HG03469 (cell line): ENCODE results near the gene PGF.

Source experiments
- ATAC-seq: cut with Tn5 transposase; IDR thresholded peaks from one replicate; pipeline ENCODE4 v1.9.1; 2021; ENCODE audit warnings: mild to moderate bottlenecking, moderate library complexity, moderate number of reproducible peaks; ENCODE audit not compliant: unreplicated experiment

PGF gene

DNA sequence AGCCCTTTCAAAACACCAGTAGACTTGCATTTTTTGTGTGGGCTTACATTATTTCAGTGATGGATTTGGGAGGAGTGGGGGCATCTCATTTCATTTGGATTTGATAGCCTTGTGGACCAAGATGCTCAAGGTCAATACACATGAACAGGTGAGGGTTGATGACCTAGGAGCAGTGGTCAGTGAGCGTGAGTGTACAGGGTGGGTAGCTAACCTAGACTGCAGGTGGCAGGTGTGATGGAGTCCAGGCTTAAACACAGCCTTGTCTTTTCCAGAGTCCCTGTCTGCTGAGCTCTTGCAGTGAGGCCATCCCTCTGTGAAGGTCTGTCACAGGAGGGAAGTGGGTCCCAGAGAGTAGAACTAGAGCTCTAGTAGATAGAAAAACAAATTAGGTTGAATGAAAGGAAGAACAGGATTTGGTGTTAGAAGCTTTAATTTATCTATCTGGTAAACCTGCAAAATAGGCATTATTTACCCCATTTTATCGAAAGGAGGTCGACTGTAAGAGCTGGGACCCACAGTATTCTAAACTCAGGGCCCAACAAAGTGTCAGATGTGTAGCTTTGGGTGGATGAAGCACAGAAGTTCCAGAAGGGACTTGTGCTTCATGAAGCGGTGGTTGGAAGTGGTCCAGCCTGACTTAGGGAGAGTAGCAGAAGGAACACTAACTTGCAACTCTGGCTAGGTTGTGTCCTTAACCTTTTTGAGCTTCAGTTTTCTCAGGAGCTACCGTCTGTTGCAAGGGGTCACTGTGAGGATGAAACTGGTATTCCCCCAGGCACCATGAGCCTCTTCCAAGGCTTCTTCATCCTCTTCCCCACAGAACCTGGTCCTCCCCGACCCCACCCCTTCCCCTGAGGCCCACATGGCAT lies 50.5 kb downstream of the PGF start:
- no peak for ATAC-seq

DNA sequence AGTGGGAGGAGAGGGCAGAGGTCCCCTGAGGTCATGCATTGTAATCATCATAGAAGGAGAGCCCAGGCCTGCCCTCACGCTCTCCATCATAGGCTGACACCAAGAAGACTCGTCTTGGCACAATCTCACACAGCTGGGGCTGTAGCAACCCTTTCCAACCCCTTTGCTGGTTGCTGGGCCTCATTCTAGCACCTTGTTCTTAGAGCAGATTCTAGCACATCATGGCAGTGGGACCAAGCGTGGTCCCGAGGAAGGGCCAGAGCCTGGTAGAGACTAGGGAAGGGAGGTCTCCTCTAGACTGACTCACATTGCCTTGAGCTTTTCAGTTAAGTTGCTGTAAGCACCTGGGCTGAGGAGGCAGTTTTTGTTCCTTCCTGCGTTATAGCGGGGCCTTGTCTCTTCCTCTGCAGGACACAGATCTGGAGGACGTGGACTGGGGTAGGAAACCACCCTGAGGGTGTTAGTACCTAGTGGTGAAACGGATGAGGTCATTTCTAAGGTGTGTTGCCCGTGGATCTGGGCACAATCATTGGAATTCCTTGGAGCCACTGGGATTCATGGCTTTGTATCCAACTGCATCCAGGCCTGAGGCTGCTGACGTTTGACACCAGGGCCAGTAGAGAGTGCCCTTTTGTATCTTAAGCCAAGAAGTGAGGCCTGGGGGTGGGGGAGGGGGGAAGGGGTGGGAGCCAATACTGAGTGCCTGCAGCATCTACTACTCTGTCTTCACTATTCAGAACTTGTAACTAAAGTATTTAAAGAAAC lies 52.3 kb downstream of the PGF start:
- ATAC-seq, result no peak

DNA sequence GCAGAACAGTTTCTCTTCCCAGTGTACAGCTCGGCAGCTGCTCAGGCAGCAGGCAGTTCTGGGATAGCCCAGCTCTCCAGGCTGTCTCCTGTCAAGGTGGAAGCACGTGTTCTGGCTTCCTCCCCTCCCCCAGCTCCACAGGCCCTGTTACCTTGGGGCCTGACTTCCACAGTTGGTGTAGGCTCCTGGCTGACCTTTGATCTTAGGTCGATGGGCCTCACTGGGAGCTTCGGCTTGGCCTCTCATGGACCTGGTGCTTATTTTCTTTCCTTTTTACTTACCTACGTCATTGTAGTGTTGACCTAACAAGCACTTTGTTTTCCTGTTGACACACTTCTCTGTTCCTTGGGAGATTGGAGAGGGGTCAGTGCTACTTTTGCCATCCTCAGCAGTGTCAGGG lies 56.7 kb downstream of the PGF start:
- ATAC-seq, result no peak

DNA sequence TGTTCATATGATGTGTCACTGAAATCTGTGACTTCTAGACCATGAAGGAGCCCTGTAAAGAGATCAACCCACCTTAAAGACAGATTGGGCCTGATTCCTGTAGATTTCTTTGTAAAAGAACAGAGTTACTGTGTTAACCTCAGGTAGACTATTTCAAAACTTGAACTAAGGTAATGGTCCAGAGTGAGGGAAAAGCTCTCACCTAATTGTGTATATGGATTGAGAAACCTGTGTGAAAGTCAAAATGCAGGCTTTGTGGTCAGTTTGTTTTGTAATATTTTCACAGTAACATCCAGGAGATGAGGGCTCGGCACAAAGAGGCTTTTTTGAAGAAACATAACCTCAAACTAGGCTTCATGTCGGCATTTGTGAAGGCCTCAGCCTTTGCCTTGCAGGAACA lies 57.3 kb downstream of the PGF start:
- no peak for ATAC-seq

DNA sequence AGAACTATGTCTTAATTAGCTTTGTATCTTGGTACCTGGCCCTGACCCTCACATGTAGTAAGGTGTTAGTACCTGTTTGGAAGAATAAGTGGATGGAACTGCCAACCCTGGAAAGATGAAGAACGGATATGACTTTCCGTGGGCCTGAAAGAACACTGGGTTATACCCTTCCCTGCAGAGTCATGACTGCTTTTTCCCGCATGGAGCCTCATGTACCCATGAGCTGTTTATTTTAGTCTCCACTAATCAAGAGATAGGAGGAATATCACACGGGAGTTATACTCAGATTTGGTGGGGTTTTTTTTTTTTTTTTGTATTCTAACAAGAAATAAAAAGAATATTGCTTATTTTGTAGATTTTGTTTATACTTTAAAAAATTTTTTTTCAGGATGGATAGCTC lies 57.8 kb downstream of the PGF start:
- no peak for ATAC-seq

DNA sequence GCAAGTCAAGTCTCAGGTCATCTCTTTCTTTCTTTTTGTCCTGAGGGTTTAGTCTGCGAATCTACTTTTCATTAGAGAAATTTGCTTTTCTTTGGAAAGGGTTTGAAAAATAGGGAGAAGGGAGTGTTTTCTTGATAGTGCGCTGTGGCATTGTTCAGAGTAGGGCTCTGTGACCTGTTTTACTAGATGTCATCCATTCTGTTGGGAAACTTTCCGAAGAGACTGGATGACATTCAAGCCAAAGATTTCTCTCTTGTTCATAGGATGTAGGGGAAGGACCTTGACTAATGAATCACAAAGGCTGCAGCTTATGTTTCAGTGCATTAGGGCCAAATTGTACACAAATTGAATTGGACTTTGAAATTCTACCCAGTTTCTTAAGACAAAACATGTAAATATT lies 59.0 kb downstream of the PGF start:
- ATAC-seq, result no peak

DNA sequence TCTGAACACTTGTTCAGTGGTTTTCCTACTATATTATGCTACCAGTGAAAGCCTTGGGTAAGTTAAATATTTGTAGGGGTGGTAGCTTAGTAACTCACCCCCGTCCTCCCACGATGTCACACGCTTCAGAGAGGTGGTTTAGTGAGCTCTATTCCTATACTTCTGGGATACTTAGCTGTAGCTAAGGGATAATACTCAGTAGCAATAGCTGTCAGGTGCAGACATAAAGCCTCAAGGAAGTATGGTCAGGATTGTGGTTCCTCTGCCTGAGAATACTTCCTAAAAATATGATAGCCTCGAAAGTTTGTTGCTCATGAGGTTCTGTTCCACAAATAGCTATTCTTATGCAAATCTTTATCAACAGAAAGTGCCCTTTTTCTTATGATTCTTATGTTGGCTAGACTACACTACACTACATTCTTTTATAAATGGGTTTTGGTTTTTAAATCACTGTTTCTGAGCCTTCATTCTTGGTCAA lies 61.7 kb downstream of the PGF start:
- no peak for ATAC-seq

DNA sequence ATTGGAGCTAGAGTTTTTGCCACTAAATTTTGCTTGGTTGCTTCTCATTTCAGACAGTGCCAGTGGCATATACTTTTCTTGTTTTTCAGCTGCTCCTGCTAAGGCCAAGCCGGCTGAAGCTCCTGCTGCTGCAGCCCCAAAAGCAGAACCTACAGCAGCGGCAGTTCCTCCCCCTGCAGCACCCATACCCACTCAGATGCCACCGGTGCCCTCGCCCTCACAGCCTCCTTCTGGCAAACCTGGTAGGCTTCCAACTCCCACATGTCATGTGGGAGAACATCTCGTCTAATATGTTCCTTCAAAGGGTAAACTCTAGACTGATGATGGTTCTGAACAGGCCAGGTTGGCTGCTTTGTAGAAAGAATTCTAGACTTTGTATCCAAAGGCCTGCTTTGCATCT lies 62.7 kb downstream of the PGF start:
- ATAC-seq, result no peak

DNA sequence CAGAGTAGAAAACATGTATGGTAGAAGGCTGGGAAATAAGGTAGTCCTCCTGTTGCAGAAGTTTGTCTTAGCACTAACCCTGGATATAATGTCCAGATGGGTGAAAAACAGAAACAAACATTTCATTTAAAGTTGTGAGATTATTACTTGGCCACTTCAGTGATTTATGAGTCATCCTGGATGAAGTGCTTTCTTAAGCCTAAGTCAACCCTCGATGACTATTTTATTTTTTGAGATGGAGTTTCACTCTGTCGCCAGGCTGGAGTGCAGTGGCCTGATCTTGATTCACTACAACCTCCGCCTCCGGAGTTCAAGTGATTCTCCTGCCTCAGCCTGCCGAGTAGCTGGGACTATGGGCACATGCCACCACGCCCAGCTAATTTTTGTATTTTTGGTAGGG lies 63.5 kb downstream of the PGF start:
- no peak for ATAC-seq
